ENCODE data around the gene SGPP1. TPM values are rescaled to one million over a fixed set of nuclear protein-coding genes. Genes with fewer than 3 reads are reported as not detected.

SGPP1 gene
- total and polyA plus RNA-seq, 2 donors (not counting 1 experiment from before 2014, with no cell fraction given), result 25.8 to 42.1 TPM

DNA sequence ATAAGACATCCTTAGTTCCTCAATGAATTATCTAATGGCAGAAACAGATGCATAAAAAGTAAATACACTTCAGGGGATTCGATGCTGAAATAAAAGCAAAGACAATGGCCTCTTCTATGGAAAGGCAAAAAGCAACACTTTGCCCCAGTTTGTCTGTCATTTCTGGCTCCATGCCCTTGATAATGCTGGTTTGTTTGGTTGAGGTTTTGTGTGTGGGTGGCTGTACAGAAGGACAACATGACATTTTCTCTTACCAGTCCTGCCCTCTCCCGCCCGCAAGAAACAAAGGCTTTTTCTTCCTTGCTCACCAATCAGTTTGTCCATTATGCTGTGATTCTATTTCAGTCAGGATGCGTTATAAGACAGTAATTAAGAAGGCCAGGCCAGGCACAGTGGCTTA, 68.1 kb downstream of the SGPP1 start:
- H3K9ac ChIP-seq (ENCODE audit: insufficient read depth, low read length), result no peak overlapping the region
- DNase-seq (ENCODE audit: low read depth in 2 of 2), result peak in 1 of 2 donors; percentile 56
- no peaks in the 10 kb centered on the region for H3K79me2 ChIP-seq (ENCODE audit: control insufficient read depth, insufficient read depth, low read length)
- no peaks in the 10 kb centered on the region for H3K9me3 ChIP-seq (ENCODE audit: control insufficient read depth, insufficient read depth, low read depth, low read length)
- TF ChIP-seq, protein P1, sequence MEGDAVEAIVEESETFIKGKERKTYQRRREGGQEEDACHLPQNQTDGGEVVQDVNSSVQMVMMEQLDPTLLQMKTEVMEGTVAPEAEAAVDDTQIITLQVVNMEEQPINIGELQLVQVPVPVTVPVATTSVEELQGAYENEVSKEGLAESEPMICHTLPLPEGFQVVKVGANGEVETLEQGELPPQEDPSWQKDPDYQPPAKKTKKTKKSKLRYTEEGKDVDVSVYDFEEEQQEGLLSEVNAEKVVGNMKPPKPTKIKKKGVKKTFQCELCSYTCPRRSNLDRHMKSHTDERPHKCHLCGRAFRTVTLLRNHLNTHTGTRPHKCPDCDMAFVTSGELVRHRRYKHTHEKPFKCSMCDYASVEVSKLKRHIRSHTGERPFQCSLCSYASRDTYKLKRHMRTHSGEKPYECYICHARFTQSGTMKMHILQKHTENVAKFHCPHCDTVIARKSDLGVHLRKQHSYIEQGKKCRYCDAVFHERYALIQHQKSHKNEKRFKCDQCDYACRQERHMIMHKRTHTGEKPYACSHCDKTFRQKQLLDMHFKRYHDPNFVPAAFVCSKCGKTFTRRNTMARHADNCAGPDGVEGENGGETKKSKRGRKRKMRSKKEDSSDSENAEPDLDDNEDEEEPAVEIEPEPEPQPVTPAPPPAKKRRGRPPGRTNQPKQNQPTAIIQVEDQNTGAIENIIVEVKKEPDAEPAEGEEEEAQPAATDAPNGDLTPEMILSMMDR (conservative IDR thresholded peaks at IDR 0.05 in 1 of 2, IDR thresholded peaks at IDR 0.05 in 1 of 2; ENCODE audit: low read depth in 1 of 2, low read length in 2 of 2), result no peak
- no peak for TF ChIP-seq EZH2 (IDR thresholded peaks at IDR 0.05; ENCODE audit: low read length, missing control alignments)
- H3K36me3 ChIP-seq (ENCODE audit: control insufficient read depth, insufficient read depth, low read length), result no peaks in the 10 kb centered on the region
- H3K4me2 ChIP-seq (ENCODE audit: extremely low read depth, insufficient read depth, low read length), result no peak overlapping the region
- no peaks in the 10 kb centered on the region for H4K20me1 ChIP-seq (ENCODE audit: control insufficient read depth, extremely low read depth, insufficient read depth, low read length)
- H3K4me3 ChIP-seq (replicated peaks in 1 of 4; ENCODE audit: control extremely low read depth in 1 of 4, insufficient read depth in 1 of 4, low read depth in 3 of 4, low read length in 4 of 4), result no peak overlapping the region
- no peak overlapping the region for H3K27ac ChIP-seq (ENCODE audit: insufficient read depth, low read length)
- no peaks in the 10 kb centered on the region for H3K4me1 ChIP-seq (ENCODE audit: control insufficient read depth, extremely low read depth, insufficient read depth, low read length)
- no peak overlapping the region for H2AFZ ChIP-seq (ENCODE audit: low read length)
- no peaks in the 10 kb centered on the region for H3K27me3 ChIP-seq (ENCODE audit: control insufficient read depth, insufficient read depth, low read length)

DNA sequence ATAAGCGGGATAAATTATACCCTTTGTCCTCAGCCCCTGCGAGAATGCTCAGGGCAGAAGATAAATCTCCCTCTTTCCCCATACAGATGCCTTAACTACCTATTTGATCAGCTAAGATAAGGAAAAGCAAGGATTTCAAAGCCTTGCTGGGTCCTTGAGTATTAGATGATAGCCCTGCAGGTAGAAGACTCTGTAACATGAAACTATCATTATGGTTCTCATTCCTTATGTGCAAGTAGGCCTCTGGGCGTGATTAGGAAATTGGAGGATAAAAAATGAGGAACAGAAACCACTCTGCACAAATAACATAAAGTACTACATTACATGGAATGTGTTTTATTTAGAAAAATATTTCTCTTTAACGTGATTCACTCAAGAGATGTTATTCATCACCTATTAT, 71.7 kb downstream of the SGPP1 start:
- H3K4me1 ChIP-seq (ENCODE audit: control insufficient read depth, extremely low read depth, insufficient read depth, low read length), result no peaks in the 10 kb centered on the region
- no peak for DNase-seq (ENCODE audit: low read depth in 2 of 2)
- no peak overlapping the region for H3K27ac ChIP-seq (ENCODE audit: insufficient read depth, low read length)
- no peaks in the 10 kb centered on the region for H4K20me1 ChIP-seq (ENCODE audit: control insufficient read depth, extremely low read depth, insufficient read depth, low read length)
- no peaks in the 10 kb centered on the region for H3K79me2 ChIP-seq (ENCODE audit: control insufficient read depth, insufficient read depth, low read length)
- no peak overlapping the region for H3K4me3 ChIP-seq (replicated peaks in 1 of 4; ENCODE audit: control extremely low read depth in 1 of 4, insufficient read depth in 1 of 4, low read depth in 3 of 4, low read length in 4 of 4)
- TF ChIP-seq, protein P1 (conservative IDR thresholded peaks at IDR 0.05 in 1 of 2, IDR thresholded peaks at IDR 0.05 in 1 of 2; ENCODE audit: low read depth in 1 of 2, low read length in 2 of 2), result no peak
- TF ChIP-seq EZH2 (IDR thresholded peaks at IDR 0.05; ENCODE audit: low read length, missing control alignments), result no peak
- H3K36me3 ChIP-seq (ENCODE audit: control insufficient read depth, insufficient read depth, low read length), result no peaks in the 10 kb centered on the region
- H2AFZ ChIP-seq (ENCODE audit: low read length), result no peak overlapping the region
- no peak overlapping the region for H3K4me2 ChIP-seq (ENCODE audit: extremely low read depth, insufficient read depth, low read length)
- H3K9ac ChIP-seq (ENCODE audit: insufficient read depth, low read length), result no peak overlapping the region
- H3K27me3 ChIP-seq (ENCODE audit: control insufficient read depth, insufficient read depth, low read length), result no peaks in the 10 kb centered on the region
- H3K9me3 ChIP-seq (ENCODE audit: control insufficient read depth, insufficient read depth, low read depth, low read length), result no peaks in the 10 kb centered on the region

DNA sequence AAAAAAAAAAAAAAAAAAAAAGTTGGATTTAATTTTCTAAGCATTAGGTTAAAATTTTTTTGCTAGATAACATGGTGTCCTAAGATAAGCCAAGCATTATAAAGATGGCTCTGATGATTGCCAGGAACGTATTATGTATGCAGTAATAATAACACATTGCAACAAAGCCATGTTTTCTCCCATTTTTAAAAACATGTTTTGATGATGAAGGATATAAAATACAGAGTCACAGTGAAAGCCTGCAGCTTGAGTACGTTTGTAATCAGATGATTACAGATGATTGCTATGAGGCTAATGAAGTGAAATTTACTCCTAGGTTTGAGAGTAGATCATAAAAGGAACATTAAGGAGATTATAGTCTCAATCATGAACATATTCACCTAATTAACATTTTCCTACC, 72.9 kb downstream of the SGPP1 start:
- Histone ChIP-seq H3K27ac (ENCODE audit: insufficient read depth, low read length) (no peak overlapping the region), H3K79me2 (ENCODE audit: control insufficient read depth, insufficient read depth, low read length) (no peaks in the 10 kb centered on the region), H3K4me3 (replicated peaks in 1 of 4; ENCODE audit: control extremely low read depth in 1 of 4, insufficient read depth in 1 of 4, low read depth in 3 of 4, low read length in 4 of 4) (no peak overlapping the region), H3K36me3 (ENCODE audit: control insufficient read depth, insufficient read depth, low read length) (no peaks in the 10 kb centered on the region), H3K27me3 (ENCODE audit: control insufficient read depth, insufficient read depth, low read length) (no peaks in the 10 kb centered on the region), H3K4me1 (ENCODE audit: control insufficient read depth, extremely low read depth, insufficient read depth, low read length) (no peaks in the 10 kb centered on the region), H3K9ac (ENCODE audit: insufficient read depth, low read length) (no peak overlapping the region), H2AFZ (ENCODE audit: low read length) (no peak overlapping the region), H4K20me1 (ENCODE audit: control insufficient read depth, extremely low read depth, insufficient read depth, low read length) (no peaks in the 10 kb centered on the region), H3K9me3 (ENCODE audit: control insufficient read depth, insufficient read depth, low read depth, low read length) (no peaks in the 10 kb centered on the region), H3K4me2 (ENCODE audit: extremely low read depth, insufficient read depth, low read length) (no peak overlapping the region)
- DNase-seq (ENCODE audit: low read depth in 2 of 2), result no peak
- TF ChIP-seq EZH2 (IDR thresholded peaks at IDR 0.05; ENCODE audit: low read length, missing control alignments), result no peak
- TF ChIP-seq, protein P1 (conservative IDR thresholded peaks at IDR 0.05 in 1 of 2, IDR thresholded peaks at IDR 0.05 in 1 of 2; ENCODE audit: low read depth in 1 of 2, low read length in 2 of 2), result no peak

Measured in fibroblast of lung (primary cell).